GM20000 (cell line): ENCODE data around the gene GRXCR1.

Source experiments
- DNase-seq: peaks from one replicate; pipeline ENCODE4 v3.0.0; 2012; ENCODE audit warnings: low spot score
- TF ChIP-seq, protein P1 (sequence below): IDR thresholded peaks from 2 replicates; pipeline ENCODE4 v1.5.1; 2012; ENCODE audit warnings: mild to moderate bottlenecking, control low read depth; ENCODE audit errors: extremely low read depth, missing control alignments

The GRXCR1 gene

DNA sequence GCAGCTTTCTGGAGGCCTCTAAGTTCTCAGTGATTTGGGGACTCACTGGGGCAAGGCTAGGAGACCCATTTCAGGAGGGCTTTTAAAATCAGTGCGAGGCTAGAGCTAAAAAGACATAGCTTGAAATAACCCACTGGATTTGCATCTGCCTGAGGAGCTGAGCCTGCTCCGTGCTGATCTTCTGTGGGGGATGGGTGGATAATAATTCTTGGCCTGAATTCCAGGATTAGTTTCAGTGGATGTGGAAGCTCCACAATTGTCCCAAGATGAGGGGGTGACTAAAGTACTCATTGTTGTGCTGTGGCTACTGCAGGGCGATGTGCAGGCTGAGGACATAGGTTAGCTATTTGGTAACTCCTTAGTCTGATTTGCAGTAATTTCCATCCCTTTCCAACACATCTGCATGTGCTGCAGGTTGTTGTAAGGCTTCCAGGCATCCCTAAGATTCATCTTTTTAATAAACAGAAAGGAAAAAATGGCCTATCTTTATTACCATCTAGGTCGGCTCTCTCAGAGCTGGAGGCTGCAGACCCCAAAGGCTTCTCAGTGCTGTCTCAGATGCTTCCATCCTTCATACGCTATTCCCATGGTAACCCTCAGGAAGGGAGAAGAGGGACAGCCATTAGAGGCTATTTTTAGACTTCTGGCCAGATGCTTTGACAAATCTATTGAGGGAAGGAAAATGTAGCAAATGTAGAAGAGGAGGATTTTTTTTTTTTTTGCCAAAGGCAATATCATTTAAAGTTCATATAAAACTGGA is 63.4 kb downstream of the GRXCR1 start:
- no peak for DNase-seq
- TF ChIP-seq, protein P1, sequence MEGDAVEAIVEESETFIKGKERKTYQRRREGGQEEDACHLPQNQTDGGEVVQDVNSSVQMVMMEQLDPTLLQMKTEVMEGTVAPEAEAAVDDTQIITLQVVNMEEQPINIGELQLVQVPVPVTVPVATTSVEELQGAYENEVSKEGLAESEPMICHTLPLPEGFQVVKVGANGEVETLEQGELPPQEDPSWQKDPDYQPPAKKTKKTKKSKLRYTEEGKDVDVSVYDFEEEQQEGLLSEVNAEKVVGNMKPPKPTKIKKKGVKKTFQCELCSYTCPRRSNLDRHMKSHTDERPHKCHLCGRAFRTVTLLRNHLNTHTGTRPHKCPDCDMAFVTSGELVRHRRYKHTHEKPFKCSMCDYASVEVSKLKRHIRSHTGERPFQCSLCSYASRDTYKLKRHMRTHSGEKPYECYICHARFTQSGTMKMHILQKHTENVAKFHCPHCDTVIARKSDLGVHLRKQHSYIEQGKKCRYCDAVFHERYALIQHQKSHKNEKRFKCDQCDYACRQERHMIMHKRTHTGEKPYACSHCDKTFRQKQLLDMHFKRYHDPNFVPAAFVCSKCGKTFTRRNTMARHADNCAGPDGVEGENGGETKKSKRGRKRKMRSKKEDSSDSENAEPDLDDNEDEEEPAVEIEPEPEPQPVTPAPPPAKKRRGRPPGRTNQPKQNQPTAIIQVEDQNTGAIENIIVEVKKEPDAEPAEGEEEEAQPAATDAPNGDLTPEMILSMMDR, result no peak

GRCh38 chr4:42965326-42965725 is 72.8 kb downstream of the GRXCR1 start:
- no peak for DNase-seq
- TF ChIP-seq, protein P1, result no peak

DNA sequence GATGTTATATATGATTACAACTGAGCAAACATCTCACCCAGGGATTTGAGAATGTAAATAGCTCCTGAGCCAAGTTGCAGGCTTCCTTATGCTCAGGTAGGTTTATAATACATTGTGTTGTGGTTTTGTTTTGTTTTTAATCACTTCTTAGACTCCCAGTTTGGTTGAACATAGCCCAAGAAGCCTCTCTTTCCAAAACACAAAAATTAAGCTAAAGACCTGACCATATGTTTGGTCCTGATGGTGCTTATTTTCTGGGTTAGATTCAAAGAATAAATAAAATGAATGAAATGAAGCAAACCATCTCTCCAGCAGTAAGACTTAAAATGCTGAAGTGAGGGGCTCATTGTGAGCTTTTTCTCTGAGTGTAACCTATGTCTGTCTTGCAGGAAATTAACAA is 93.5 kb downstream of the GRXCR1 start:
- DNase-seq, result no peak
- TF ChIP-seq, protein P1, result no peak

DNA sequence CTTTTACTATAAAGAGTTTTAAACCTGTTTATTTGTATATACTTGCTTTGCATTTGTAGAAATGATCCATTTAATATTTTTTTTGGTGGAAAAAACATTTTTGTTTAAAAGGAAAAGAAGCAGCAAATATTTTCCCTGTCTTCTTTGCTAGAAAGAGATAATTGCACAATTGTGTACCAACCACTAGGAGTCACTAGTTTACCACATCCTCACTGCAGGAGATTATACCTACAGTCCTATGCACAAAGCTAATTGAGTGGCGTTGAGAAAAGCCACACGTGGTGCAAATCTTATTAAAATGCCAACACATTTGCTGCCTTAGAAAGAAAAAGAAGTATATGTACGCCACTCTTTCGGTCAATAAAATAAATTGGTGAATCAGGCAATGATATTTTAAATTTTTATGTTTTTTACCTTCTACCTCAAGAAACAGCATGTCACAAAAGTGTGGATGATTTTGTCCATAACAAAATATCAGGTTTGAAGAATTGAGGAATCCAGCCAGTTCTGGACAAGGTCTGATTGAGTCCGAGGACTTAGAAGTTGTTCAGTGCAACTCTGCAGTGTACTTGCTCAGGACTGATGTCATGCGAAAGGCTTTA is 102.9 kb downstream of the GRXCR1 start:
- TF ChIP-seq, protein P1, result peak; percentile 46
- peak; percentile 32 for DNase-seq

DNA sequence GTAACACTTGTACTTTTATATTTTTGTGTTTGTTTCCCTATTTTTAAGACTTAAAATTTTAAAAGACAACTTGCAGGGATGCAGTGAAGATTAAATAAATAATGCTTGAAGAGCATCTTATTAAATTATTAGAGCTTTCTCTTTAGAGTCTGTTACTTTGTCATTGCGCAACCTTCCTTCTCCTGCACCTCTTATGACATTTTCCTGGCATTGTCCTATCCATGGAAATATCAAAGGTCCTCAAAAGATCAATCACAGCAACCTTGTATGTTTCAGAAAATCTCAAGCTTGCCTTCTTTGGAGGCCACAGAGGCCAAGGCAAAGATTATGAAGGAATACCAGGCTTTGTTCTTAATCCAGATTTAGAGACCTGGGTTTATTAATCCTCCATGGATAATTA is 116.3 kb downstream of the GRXCR1 start:
- DNase-seq, result no peak
- TF ChIP-seq, protein P1, result no peak

GRCh38 chr4:43014256-43014655 is 121.7 kb downstream of the GRXCR1 start:
- TF ChIP-seq, protein P1, result no peak
- no peak for DNase-seq

GRCh38 chr4:43041632-43042031 is 149.1 kb downstream of the GRXCR1 start:
- DNase-seq, result no peak
- TF ChIP-seq, protein P1, result no peak
